Measurements from ENCODE around the gene PCYT2.
"Not testable (repeated sequence)": the region's sequence is repeated elsewhere in the genome, so short reads cannot be mapped to it uniquely, and the experiment has no call there.

Gene PCYT2

DNA sequence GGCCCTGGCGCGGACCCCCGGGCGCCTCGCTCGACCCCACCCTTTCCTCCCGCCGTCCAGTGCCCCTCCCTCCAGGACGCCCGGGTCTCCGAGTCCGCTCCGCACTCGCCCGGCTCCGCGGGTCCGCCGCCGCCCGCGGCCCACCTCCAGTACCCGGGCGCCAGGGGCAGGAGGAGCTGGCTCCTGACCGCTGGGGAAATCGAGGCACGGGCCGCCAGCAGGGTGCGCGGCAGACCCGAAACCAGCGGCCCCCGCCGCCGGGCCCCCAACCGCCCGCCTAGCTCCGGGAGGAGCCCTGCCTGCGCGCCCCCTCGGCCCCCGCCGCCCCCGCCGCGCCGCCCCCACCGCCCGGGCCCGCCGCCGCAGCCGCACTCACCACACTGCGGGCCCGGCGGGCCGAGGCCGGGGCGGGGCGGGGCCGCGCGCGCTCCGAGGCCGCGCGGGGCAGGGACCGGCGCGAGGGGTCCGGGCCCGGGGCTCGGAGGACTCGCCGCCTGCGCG lies 16.0 kb upstream of the PCYT2 start:
- DNase-seq: no peak

DNA sequence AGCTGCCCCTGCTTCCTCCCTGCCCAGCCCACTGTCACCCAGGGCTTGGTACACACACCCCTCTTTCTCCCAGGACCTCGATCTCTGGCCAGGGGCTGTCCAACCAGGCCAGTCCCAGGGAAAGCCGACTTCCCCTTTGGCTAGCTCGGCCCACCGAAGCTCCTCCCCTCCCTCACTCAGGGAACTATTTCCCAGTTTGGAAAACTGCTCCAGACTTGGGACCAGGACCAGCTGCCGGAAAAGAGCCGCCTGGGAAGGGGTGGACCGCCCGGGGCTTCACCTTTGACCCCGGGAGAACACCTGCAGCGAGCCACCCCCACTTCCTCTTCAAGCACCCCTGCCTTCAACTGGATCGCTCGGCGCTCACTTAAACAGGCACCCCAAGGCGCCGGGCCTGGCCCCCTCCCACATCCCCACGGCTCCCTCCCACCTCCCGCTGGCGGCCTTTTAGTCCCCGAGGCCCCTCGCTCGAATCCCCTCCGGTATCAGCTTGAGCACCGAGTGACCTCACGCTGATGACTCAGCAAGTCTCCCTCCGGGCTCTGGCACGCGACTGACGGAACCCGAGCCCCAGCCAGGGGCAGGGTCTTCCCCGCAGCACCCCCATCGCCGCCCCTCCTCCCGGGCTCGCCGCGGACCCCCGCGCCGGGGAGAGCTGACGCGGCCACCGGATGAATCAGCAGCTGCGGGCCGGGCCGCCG lies 15.4 kb upstream of the PCYT2 start:
- DNase-seq: no peak

DNA sequence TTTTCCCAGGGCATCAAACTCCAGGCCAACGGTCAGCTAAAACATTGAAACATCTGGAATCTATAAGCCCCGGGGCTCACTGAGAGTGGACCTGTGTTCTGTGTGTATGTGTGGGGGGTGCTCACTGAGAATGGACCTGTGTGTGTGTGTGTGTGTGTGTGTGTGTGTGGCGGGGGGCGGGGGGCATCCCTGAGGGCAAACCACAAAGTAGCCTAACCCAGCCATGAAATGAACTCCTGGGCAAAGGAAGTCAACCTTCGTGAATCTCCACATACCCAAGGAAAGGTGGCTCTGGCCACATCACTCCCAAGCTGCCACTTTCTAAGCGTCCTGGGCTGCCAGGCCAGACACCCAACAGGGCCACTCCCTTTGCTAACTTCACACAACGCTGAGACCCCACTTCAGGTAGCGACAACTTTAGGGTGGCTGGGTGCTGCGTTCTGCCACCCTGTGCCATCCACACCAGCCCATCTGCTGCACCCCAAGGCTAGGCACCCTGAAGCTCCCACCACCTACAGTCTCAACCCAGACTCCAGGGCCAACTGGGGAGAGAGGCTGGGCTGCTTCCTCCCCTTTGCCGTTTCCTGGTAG lies 14.8 kb upstream of the PCYT2 start:
- DNase-seq: no peak

DNA sequence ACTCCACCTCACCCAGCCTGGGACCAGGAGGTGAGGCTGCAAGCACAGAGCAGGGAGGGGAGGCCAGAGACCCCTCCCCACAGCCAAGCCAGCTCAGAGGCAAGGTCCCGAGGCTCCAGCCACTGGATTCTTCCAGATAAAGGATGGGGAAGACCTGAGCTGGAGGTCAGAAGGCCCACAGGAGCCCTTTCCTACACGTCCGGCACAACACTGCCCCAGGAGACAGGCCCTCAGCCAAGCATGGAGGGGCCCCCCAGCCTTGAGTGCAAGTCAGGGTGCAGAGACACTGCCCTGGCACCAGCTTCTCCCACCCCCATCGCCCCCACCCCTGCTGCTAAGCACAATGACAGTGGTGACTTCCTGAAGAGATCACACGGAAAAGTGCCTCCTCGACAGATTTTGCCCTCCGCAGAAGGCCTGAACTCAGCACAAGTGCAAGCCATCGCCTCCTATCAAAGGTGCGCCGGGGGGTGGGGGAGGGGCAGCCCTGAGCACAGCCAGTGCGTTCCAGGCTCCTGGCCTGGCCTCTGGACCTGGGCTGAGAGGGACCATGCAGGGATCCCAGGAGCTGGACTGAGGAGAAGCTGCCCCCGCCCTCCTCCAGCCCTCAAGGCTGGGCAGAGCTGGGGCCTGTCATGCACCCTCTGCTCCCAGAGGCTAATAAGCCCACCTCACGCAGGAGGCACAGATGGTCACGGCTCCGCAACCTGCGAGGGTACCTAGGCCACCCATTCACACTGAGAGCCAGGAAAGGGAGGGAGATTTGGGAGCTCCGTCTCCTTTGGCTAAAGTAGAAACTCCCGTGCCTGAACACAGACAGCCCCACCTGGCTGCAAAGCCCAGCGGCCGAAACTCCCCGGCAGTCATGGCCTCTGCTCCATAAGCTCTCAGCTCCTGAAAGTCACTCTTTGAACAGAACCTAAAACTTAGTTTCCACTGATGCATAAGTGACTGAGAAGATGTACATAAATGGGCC lies 13.6 kb upstream of the PCYT2 start:
- DNase-seq: no peak

- no peak for DNase-seq
Observed at GRCh38 chr17:81923302-81924260, 12.4 kb upstream of the PCYT2 start.

DNA sequence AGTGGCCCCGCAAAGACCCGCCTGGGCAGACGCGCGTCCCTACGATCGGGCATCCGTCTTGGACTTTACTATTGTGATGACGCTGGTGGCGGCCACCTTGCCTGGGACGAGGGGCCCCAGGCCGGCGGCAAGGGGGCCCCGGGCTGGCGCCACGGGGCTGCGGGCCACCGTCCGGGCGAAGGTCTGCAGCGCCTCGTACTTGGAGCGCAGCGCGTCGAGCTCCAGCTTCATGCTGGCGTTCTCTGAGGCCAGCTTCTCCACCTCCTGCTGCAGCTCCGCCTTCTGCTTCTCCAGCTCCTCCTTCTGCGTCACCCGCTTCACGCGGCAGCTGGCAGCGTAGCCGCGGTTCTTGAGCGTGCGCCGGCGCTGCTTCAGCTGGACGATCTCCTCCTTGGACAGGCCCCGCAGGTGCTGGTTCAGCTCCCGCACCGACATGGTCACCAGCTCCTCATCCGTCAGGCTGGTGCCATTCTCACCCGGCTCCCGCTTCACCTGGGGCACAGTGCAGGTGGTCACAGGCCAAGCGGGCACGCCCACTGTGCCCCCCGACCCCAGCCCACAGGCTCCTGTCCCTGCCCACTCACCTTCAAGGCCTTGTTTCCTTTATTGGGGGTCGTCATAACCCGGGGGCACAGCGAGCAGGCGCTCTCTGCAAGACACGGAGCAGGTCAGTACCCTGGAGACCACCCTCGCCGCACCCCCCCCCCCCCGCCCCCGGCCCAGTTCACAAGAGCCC lies 11.5 kb upstream of the PCYT2 start:
- DNase-seq: no peak

DNA sequence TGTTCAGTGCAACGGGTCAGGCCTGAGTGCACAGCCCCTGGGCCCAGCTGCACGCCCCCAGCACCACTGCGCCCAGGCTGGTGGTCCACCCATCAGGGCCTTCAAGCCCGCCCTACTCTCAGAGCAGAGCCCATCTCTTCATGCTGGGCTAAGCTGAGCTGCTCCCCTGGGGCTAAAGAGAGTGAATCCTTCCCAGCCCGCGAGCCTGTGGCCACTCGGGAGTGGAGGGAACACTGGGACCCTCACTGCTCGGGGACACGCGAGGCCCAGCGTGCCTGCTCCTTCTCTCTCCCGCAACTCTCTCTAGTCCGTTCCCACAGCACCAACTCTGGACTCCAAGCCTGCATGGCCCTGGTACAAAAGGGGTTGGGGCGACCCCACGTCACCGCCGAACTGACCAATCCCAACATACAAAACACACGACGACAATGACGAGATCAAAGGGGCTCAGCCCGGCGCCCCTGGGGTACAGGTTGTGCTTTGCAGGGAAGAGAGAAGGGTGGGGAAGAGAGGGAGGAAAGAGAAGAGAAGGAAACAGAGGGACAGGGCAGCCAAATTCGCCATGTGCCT lies 10.9 kb upstream of the PCYT2 start:
- DNase-seq: no peak

DNA sequence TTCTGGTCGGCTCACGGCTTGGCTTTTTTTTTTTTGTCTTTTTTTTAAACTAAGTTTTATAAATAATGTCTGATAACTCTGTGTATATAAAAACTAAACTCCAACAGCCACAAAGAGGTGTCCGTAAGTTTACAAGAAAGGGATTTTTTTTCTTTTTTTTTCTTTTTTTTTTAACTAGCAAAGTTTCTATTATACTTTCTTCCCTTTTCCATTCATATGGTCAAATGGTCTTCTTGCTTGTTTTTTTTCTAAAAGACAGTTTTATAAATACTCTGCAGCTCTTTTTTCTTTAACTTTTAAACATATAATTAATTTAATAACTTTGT lies 10.3 kb upstream of the PCYT2 start:
- no peak for DNase-seq

GRCh38 chr17:81920612-81921536 lies 9.7 kb upstream of the PCYT2 start:
- no peak for DNase-seq

GRCh38 chr17:81918832-81919545 lies 7.8 kb upstream of the PCYT2 start:
- DNase-seq: no peak

DNA sequence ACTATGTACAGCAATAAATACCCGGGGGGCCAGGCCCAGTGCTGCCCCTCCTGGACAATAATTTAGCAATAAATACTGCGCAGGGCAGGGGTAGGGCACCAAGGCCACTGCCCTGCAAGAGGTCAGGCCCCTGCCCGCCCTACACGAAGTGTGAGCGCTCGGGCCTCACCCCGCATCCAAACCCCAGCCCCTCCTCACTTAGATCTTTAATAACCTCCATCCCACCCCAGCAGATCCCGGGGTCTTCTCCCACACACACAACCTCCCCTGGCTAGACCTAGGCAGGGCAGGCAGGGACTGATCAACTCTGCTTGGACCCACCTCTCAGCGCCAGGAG lies 7.1 kb upstream of the PCYT2 start:
- DNase-seq: not testable (repeated sequence)

DNA sequence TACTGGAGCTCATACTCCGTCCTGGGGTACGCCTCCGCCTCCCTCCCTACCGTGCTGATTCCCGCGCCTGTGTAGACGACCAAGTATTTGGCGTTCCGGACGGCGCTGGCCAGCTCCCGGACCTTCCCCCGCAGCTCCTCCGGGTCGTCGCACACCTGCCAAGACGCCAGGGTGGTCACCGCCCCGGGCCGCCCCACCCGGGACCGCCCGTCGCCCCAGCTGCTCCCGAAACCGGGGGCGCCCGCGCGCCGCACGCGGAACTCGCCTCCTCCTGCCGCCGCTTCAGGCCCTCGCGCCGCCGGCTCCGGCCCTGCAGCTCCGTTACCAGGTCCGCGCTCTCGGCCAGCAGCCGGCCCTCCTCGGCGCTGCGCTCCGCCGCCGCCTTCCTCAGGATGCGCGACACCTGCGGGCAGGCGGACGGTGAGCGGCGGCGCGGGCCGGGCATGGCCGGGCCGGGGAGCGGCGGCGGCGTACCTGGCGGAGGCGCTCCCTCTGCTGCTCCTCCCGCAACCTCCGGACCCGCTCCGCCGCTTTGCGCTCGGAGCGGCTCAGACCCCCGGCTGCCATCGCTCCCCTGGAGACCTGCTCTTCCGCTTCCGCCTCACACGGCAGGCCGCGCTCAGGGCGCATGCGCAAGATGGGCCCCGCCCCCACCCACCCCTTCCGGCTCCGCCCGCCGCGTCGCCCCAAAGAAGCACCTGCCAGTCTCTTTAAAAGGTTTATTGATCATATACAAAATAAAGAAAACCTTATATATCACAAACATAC lies 6.5 kb upstream of the PCYT2 start, which contains the start of gene SIRT7:
Gene SIRT7, minus strand, starts transcription at position 612 of the 768 bp plus-strand sequence. Its CDS starts 45 bp downstream, at position 567.
- peak; percentile 74 for DNase-seq

- DNase-seq: no peak
Observed at GRCh38 chr17:81916234-81917001, 5.2 kb upstream of the PCYT2 start.

GRCh38 chr17:81915331-81915730 lies 4.1 kb upstream of the PCYT2 start:
- DNase-seq: no peak

DNA sequence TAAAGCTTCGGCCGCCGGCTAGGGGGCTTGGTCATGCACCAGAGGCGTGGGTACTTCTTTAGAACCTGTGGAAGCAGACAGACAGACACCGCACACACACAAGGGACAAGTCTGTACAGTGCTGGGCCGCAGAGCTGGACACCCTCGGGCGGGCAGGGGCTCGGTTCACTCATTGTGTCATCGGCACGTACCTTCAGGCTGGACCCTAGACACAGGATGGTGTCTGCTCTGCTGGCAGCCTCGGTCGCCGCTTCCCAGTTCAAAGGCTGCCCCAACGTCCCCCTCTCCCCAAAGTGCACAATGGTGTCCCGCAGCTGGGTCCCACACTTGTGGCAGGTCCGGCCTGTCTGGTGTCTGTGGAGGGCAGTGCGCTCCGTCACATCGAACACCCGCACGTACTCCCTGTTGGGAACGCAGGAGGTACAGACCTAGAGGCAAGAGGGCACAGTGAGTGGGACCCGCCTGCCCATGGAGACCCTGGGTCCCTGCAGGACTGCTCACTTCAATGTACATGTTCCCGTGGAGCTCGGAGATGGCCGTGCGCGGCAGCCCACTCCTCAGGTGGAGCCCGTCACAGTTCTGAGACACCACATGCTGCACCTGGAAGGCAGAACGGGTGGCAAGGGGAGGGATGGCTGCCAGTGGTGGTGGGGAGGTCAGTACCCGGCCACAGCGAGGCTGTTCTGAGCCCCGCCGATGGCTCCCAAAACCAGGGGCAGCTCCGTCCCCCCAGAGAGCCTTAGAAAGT lies 3.1 kb upstream of the PCYT2 start:
- no peak for DNase-seq

GRCh38 chr17:81913394-81914102 lies 2.3 kb upstream of the PCYT2 start:
- DNase-seq: no peak

Measured in NCI-H2171 (cell line).